Measurements from ENCODE around the gene GADD45A.

Gene GADD45A

DNA sequence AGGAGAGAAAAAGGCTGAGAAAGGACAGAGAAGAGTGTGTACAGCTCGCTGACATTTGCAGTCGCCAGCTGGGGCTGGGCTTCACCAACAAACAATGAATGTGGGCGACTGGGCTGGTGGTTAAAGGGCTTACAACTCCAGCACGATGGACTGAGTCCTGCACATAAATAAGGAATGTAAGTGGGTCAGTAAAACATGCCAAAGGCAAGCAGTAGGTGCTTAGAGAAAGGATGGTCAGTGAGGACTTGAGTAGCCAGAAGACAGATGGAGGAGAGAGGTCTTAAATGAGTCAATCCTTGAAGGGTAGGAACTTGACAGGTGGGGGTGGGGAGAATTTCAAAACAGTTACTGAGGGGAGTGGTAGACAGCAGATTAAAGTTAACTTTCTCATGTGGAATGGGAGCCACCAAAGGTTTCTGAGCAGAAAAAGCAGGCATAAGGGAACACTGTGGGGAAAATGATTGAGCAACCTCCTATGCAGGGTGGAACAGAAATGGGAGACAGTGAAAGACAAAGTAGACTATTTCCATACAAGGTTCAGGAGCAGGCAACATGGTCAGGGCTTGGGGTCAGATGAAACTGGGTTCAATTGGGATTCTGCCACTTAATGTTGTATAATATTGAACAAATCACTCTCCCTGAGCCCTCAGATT, 37.4 kb downstream of the GADD45A start:
- no peak overlapping the region for H3K4me3 ChIP-seq (ENCODE audit: low read depth, low read length)
- no peak overlapping the region for H3K27ac ChIP-seq (ENCODE audit: extremely low read depth, low read depth, low read length)
- TF ChIP-seq, protein P1, sequence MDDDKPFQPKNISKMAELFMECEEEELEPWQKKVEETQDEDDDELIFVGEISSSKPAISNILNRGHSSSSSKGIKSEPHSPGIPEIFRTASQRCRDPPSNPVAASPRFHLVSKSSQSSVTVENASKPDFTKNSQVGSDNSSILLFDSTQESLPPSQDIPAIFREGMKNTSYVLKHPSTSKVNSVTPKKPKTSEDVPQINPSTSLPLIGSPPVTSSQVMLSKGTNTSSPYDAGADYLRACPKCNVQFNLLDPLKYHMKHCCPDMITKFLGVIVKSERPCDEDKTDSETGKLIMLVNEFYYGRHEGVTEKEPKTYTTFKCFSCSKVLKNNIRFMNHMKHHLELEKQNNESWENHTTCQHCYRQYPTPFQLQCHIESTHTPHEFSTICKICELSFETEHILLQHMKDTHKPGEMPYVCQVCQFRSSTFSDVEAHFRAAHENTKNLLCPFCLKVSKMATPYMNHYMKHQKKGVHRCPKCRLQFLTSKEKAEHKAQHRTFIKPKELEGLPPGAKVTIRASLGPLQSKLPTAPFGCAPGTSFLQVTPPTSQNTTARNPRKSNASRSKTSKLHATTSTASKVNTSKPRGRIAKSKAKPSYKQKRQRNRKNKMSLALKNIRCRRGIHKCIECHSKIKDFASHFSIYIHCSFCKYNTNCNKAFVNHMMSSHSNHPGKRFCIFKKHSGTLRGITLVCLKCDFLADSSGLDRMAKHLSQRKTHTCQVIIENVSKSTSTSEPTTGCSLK (tag by site-specific recombination; IDR thresholded peaks at IDR 0.05): no peak
- TF ChIP-seq ZNF311 (tag by site-specific recombination; IDR thresholded peaks at IDR 0.05; ENCODE audit: borderline replicate concordance) (no peak), ZNF146 (tag by site-specific recombination; IDR thresholded peaks at IDR 0.05) (no peak), ZNF555 (tag by site-specific recombination; conservative IDR thresholded peaks at IDR 0.05) (no peak), PRDM1 (tag by site-specific recombination; IDR thresholded peaks at IDR 0.05) (0 out of 2 replicates have a peak, but pooled peaks have one; percentile 33), ZNF529 (tag by site-specific recombination; IDR thresholded peaks at IDR 0.05; ENCODE audit: insufficient replicate concordance) (no peak), ZIC2 (tag by site-specific recombination; IDR thresholded peaks at IDR 0.05) (no peak), FEZF1 (tag by site-specific recombination; IDR thresholded peaks at IDR 0.05) (peak; percentile 64), ZNF184 (tag by site-specific recombination; IDR thresholded peaks at IDR 0.05) (no peak), ZBTB8A (tag by site-specific recombination; IDR thresholded peaks at IDR 0.05) (peak; percentile 19; the same call in 1 of the 2 replicates), ZNF785 (tag by site-specific recombination; IDR thresholded peaks at IDR 0.05) (no peak)
- TF ChIP-seq, protein P2, sequence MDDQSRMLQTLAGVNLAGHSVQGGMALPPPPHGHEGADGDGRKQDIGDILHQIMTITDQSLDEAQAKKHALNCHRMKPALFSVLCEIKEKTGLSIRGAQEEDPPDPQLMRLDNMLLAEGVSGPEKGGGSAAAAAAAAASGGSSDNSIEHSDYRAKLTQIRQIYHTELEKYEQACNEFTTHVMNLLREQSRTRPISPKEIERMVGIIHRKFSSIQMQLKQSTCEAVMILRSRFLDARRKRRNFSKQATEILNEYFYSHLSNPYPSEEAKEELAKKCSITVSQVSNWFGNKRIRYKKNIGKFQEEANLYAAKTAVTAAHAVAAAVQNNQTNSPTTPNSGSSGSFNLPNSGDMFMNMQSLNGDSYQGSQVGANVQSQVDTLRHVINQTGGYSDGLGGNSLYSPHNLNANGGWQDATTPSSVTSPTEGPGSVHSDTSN (CRISPR knock-in tag; IDR thresholded peaks at IDR 0.05): no peak
- no peaks in the 10 kb centered on the region for H3K36me3 ChIP-seq (ENCODE audit: control insufficient read depth in 2 of 2, insufficient read depth in 1 of 2, low read length in 2 of 2)
- H3K9me3 ChIP-seq (ENCODE audit: control insufficient read depth, insufficient read depth, low read depth, low read length): no peaks in the 10 kb centered on the region
- ChIA-PET POLR2A (no interaction called here), CTCF (interaction anchor here (0.5 to 1.0 kb wide), 4 partner anchors 9 to 38 kb away, joined by 3 read pairs; no protein-coding TSS in a partner anchor)
- H3K4me1 ChIP-seq (ENCODE audit: control insufficient read depth, insufficient read depth, low read length): peaks cover 11% of the 10 kb centered on the region

DNA sequence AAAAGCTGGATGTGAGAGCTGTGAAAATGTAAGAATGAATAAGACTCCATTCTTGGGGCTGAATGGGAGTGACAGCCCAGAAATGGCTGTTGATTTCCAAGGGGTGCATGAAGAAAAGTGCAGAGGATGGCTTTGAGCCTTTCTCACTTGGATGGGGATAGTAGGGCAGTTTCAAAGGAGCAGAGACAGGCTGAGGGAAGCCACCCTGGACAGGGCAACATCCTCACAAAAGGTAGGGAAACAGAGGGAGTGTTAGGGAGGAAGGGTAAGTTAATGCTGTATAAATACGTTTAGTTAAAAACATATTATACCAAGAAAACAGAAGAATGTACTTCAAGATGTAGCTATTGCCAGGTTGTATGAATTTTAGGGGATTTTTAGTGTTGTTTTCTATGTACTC, 38.1 kb downstream of the GADD45A start:
- Histone ChIP-seq H3K36me3 (ENCODE audit: control insufficient read depth in 2 of 2, insufficient read depth in 1 of 2, low read length in 2 of 2) (no peaks in the 10 kb centered on the region), H3K4me3 (ENCODE audit: low read depth, low read length) (no peak overlapping the region), H3K4me1 (ENCODE audit: control insufficient read depth, insufficient read depth, low read length) (peaks cover 11% of the 10 kb centered on the region), H3K27ac (ENCODE audit: extremely low read depth, low read depth, low read length) (no peak overlapping the region), H3K9me3 (ENCODE audit: control insufficient read depth, insufficient read depth, low read depth, low read length) (no peaks in the 10 kb centered on the region)
- TF ChIP-seq WT1 (tag by site-specific recombination; IDR thresholded peaks at IDR 0.05): 0 out of 2 replicates have a peak, but pooled peaks have one; percentile 44
- TF ChIP-seq, protein P3, sequence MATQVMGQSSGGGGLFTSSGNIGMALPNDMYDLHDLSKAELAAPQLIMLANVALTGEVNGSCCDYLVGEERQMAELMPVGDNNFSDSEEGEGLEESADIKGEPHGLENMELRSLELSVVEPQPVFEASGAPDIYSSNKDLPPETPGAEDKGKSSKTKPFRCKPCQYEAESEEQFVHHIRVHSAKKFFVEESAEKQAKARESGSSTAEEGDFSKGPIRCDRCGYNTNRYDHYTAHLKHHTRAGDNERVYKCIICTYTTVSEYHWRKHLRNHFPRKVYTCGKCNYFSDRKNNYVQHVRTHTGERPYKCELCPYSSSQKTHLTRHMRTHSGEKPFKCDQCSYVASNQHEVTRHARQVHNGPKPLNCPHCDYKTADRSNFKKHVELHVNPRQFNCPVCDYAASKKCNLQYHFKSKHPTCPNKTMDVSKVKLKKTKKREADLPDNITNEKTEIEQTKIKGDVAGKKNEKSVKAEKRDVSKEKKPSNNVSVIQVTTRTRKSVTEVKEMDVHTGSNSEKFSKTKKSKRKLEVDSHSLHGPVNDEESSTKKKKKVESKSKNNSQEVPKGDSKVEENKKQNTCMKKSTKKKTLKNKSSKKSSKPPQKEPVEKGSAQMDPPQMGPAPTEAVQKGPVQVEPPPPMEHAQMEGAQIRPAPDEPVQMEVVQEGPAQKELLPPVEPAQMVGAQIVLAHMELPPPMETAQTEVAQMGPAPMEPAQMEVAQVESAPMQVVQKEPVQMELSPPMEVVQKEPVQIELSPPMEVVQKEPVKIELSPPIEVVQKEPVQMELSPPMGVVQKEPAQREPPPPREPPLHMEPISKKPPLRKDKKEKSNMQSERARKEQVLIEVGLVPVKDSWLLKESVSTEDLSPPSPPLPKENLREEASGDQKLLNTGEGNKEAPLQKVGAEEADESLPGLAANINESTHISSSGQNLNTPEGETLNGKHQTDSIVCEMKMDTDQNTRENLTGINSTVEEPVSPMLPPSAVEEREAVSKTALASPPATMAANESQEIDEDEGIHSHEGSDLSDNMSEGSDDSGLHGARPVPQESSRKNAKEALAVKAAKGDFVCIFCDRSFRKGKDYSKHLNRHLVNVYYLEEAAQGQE (tag by site-specific recombination; IDR thresholded peaks at IDR 0.05): peak; percentile 59; the same call in 1 of the 2 replicates
- no peak for TF ChIP-seq ZNF174 (tag by site-specific recombination; IDR thresholded peaks at IDR 0.05)
- TF ChIP-seq, protein P4, sequence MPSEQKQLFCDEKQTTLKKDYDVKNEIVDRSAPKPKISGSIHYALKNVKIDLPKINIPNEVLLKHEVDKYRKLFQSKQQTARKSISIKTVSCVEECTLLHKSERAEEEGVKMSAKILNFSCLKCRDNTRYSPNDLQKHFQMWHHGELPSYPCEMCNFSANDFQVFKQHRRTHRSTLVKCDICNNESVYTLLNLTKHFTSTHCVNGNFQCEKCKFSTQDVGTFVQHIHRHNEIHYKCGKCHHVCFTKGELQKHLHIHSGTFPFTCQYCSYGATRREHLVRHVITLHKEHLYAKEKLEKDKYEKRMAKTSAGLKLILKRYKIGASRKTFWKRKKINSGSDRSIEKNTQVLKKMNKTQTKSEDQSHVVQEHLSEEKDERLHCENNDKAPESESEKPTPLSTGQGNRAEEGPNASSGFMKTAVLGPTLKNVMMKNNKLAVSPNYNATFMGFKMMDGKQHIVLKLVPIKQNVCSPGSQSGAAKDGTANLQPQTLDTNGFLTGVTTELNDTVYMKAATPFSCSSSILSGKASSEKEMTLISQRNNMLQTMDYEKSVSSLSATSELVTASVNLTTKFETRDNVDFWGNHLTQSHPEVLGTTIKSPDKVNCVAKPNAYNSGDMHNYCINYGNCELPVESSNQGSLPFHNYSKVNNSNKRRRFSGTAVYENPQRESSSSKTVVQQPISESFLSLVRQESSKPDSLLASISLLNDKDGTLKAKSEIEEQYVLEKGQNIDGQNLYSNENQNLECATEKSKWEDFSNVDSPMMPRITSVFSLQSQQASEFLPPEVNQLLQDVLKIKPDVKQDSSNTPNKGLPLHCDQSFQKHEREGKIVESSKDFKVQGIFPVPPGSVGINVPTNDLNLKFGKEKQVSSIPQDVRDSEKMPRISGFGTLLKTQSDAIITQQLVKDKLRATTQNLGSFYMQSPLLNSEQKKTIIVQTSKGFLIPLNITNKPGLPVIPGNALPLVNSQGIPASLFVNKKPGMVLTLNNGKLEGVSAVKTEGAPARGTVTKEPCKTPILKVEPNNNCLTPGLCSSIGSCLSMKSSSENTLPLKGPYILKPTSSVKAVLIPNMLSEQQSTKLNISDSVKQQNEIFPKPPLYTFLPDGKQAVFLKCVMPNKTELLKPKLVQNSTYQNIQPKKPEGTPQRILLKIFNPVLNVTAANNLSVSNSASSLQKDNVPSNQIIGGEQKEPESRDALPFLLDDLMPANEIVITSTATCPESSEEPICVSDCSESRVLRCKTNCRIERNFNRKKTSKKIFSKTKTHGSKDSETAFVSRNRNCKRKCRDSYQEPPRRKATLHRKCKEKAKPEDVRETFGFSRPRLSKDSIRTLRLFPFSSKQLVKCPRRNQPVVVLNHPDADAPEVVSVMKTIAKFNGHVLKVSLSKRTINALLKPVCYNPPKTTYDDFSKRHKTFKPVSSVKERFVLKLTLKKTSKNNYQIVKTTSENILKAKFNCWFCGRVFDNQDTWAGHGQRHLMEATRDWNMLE (tag by site-specific recombination; conservative IDR thresholded peaks at IDR 0.05; ENCODE audit: low read depth): no peak
- TF ChIP-seq ZNF423 (tag by site-specific recombination; IDR thresholded peaks at IDR 0.05): no peak
- no peak for TF ChIP-seq ZNF76 (tag by site-specific recombination; IDR thresholded peaks at IDR 0.05; ENCODE audit: borderline replicate concordance, low read depth)
- ChIA-PET POLR2A (no interaction called here), CTCF (interaction anchor here (1.0 kb wide), 2 partner anchors 22 to 37 kb away, joined by 3 read pairs; no protein-coding TSS in a partner anchor)
